GM10248 (cell line): ENCODE measurements around the gene KRTAP10-2.

Experiments used
- CTCF ChIA-PET: fragments of 300-600 bp; sonication (Branson Sonifier 250); formaldehyde crosslinking; extraction: SDS; loops from one replicate; lab custom pipeline; 2021; ENCODE audit warnings: antibody characterized with exemption; lab: Yijun Ruan, JAX
- POLR2A ChIA-PET: fragments of 350-650 bp; sonication (Branson Sonifier 250); formaldehyde crosslinking; extraction: SDS; loops from one replicate; lab custom pipeline; 2020; ENCODE audit warnings: antibody characterized with exemption; lab: Yijun Ruan, JAX
- DNase-seq: peaks from one replicate; pipeline ENCODE4 v3.0.0; 2012; ENCODE audit errors: extremely low spot score
- CTCF ChIP-seq: IDR thresholded peaks from 2 replicates; pipeline ENCODE4 v1.5.1; 2012; ENCODE audit warnings: mild to moderate bottlenecking, low read depth; ENCODE audit errors: extremely low read depth, missing control alignments, control extremely low read depth

The KRTAP10-2 gene

DNA sequence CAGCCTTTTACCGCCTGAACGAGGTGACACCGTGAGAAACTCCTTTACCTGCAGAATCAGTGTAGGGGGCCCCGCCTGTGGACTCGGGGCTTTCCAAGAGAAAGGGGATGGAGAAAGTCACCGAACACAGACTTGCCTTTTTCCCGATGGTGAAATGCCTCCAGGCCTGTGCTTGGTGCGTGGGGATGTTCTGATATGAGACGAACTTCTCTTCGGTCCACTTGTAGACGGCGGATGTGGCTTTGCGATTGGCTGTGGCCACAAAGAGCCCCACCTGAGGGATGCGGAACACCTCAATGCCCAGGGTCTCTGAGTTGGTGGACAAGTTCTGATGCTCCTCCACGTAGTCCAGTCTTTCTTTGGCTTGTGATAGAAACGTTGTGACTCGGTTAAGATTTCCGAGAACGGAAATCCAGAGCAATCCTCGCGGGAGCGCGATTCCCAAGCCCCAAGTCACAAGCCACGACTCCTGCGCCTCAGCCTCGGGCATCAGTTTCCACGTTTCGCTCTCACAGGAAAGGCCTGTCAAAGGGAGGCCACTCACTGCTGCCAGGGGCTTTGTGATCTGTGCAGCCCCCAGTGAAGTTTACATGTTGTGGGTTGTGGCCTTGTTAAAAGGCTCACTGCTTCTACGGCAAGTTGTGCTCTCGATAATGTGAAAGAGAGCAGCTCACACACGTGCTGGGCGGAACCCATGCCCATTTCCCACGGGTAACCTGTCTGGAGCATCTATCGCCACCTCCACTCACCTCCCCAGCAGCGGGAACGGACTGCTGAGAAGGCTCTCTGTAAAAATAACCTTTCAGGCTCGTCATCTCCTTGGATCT lies 23.9 kb downstream of the KRTAP10-2 start:
- ChIA-PET POLR2A (no interaction called here), CTCF (no interaction called here)
- no peak for TF ChIP-seq CTCF
- no peak for DNase-seq

DNA sequence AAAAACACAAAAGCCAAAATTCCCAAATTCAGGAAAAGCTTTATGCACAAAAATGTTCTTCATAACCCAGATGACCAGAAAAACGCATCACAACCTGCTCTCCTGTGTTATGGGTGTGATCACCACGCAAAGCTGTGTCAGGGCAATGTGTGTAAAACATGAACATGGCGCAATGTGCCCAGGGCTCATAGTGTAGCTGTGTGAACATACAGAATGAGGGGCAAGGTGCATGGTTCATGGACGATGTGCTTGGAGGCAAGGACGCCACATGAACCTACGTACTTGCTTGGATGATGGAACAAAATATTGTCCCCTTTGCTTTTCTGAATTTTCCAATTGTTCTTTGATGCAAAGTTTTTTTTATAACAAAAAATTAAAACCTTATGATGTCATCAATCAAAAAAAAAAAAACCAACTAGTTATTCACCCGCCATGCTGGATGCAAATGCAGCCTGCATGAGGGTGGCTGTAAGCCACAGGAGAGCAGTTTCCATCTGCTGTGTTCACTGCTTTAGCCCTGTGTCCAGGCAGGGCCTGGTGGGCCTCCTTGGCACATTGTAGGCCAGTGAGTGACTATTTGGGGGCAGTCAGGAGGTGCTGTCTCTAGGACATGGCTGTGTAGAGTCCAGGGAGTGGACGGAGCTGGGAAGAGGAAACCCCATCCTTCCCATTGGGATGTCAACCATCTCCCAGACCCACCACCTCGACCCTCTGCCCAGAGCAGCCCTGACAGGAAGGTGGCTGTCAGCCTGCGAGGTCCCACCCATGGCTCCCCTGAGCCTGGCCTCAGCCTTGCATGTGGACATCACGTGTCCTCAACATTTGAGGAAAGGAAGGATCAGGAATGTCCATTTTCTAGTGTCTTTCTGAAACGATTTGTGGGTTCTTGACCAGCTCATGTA lies 25.0 kb downstream of the KRTAP10-2 start:
- POLR2A ChIA-PET = no interaction called here
- CTCF ChIA-PET = no interaction called here
- DNase-seq = no peak

DNA sequence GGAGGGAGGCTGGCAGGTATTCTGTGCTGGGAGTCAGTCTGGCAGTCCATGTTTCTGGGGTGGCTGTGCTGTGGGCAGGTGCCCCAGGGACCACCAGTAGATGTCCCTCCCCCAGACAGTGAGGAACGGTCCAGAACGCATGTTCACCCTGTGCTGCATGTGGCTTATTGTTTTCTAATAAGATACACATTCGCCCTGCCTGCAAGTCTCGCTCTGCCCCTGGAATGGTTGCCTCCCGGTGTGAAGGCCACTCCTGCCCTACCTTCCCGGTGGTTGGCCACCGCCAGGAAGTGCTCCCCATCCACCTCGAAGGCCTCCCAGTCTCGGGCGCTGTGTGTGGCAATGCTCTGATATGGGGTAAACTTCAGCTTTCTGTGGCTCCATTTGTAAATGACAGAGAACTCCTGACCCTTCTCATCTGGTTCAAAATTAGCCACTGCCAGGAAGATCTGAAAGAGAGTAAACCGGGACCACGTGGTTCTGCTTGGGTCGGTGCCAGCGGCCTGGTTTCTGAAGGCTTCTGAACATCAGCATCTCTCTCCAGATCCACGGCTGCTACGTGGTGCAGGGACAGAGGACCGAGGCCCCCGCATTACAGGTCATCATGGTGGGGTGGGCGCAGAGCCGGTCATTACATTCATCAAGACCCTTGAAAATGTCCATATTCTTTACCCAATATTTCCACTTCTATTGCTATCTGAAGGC lies 25.8 kb downstream of the KRTAP10-2 start:
- CTCF ChIA-PET = no interaction called here
- TF ChIP-seq CTCF = no peak
- POLR2A ChIA-PET = no interaction called here
- no peak for DNase-seq

More for the DNA sequence above, 25.0 kb downstream of the KRTAP10-2 start:
- no peak for TF ChIP-seq CTCF

GRCh38 chr21:44524414-44525371 lies 26.6 kb downstream of the KRTAP10-2 start:
- no peak for TF ChIP-seq CTCF
- ChIA-PET POLR2A (no interaction called here), CTCF (no interaction called here)
- no peak for DNase-seq

DNA sequence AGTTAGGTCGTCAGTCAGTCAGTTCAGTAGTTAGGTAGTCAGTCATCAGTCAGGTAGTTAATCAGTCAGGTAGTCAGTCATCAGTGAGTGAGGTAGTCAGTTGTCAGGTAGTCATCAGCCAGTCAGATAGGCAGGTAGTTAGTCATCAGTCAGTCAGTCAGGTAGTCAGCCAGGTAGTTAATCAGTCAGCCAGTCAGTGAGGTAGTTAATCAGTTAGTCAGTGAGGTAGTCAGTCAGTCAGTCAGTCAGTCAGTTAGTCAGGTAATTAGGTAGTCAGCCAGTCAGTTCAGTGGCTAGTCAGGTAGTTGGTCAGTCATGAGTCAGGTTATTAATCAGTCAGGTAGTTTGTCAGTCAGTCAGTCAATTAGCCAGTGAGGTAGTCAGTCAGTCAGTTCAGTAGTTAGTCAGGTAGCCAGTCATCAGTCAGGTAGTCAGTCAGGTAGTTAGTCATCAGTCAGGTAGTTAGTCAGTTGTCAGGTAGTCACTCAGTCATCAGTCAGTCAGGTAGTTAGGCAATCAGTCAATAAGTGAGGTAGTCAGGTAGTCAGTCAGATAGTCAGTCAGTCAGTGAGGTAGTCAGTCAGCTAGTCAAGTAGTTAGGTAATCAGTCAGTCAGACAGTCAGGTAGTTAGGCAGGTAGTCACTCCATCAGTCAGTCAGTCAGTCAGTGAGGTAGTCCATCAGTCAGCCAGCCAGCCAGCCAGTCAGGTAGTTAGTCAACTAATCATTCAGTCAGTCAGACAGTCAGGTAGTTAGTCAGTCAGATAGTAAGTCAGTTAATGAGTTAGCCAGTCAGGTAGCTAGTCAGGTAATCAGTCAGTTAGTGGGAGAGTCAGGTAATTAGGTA lies 27.5 kb downstream of the KRTAP10-2 start:
- DNase-seq = no peak
- CTCF ChIA-PET = no interaction called here
- POLR2A ChIA-PET = no interaction called here
- TF ChIP-seq CTCF = no peak
